Measurements from ENCODE around the gene LAMA4.

DNA sequence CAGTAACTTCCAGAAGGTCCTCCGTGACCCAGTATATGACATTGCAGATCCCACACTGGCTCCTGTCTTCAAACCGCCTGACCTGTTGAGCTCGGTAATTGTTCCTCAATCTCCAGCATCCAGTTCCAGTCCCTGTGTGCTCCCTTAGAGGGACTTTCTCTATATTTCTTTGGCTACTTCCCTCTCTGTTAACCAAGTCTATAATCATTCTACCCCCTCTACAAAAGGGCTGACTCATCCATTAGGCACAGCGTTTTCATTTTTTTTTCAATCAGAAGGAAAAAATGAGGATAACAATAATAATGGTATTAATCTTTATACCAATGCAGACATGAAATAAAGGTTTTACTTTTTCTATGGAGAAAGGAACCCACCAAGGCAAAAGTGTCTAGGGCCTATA is 97.7 kb downstream of the LAMA4 start:
- TF ChIP-seq, protein P1, sequence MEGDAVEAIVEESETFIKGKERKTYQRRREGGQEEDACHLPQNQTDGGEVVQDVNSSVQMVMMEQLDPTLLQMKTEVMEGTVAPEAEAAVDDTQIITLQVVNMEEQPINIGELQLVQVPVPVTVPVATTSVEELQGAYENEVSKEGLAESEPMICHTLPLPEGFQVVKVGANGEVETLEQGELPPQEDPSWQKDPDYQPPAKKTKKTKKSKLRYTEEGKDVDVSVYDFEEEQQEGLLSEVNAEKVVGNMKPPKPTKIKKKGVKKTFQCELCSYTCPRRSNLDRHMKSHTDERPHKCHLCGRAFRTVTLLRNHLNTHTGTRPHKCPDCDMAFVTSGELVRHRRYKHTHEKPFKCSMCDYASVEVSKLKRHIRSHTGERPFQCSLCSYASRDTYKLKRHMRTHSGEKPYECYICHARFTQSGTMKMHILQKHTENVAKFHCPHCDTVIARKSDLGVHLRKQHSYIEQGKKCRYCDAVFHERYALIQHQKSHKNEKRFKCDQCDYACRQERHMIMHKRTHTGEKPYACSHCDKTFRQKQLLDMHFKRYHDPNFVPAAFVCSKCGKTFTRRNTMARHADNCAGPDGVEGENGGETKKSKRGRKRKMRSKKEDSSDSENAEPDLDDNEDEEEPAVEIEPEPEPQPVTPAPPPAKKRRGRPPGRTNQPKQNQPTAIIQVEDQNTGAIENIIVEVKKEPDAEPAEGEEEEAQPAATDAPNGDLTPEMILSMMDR (IDR thresholded peaks at IDR 0.05) = no peak
- TF ChIP-seq ZFX (IDR thresholded peaks at IDR 0.05; ENCODE audit: borderline replicate concordance) = no peak
